ENCODE results near the gene SNRPF.
A peak's percentile ranks its signal among the peaks of the same experiment; 100 is the strongest.
"Not testable (repeated sequence)": the region's sequence is repeated elsewhere in the genome, so short reads cannot be mapped to it uniquely, and the experiment has no call there.

The SNRPF gene

GRCh38 chr12:95858451-95859343 is at the start of gene SNRPF:
Gene SNRPF, plus strand, starts transcription at chr12:95858952. Its CDS starts 122 bp downstream, at chr12:95859074.
- DNase-seq (ENCODE audit: low spot score) = peak; percentile 99

- DNase-seq (ENCODE audit: low spot score) = no peak
Observed at GRCh38 chr12:95809000-95809680, 49.6 kb upstream of the SNRPF start.

GRCh38 chr12:95810411-95810810 is 48.3 kb upstream of the SNRPF start:
- DNase-seq (ENCODE audit: low spot score) = no peak

- DNase-seq (ENCODE audit: low spot score) = not testable (repeated sequence)
Observed at GRCh38 chr12:95812155-95812554, 46.6 kb upstream of the SNRPF start.

- peak; percentile 27 for DNase-seq (ENCODE audit: low spot score)
Observed at GRCh38 chr12:95815632-95816212, 43.0 kb upstream of the SNRPF start.

DNA sequence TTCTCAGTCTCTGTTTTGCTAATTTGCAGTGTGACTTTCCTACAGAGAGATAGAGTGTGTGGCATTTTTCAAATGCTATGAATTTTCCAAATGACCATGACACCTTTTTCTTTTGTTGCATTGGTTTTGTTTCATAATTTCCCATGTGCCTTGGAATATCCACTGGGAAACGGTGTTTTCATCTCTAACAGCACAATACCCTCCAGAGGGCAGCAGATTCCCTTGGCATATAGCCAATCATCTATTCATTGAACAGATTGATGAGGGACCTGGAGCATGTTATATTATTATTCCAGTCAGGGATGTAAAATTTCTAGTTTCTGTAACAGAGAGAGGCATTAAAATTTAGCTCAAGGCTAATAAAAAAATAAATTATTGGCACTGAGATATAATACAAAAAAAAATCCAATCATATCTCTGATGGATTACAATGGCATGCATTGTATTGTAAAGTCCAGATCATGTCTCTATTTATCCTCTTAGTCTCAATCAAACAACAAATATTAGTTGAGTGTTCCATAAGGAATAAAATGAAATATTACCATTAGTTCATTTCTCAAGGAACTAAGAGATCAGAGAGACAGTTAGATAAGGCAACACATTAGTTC is 38.6 kb upstream of the SNRPF start:
- peak; percentile 26 for DNase-seq (ENCODE audit: low spot score)

DNA sequence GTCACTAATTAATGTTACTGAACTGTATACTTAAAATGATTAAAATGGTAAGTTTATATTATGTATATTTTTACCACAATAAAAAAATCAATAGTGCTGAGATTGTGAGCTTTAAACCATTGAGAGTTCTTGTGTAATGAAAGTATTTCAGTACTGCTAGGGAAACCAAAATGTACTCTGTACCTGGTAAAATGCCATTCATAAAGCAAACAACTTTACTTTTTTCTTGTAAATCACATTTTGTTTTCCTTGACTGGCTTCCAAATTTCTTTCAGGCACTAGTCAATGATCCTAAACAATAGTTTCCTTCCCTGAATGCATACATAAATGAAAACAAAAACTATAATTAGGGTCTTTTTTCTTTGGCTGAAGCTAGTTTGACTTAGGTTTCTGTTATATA is 29.4 kb upstream of the SNRPF start:
- no peak for DNase-seq (ENCODE audit: low spot score)

DNA sequence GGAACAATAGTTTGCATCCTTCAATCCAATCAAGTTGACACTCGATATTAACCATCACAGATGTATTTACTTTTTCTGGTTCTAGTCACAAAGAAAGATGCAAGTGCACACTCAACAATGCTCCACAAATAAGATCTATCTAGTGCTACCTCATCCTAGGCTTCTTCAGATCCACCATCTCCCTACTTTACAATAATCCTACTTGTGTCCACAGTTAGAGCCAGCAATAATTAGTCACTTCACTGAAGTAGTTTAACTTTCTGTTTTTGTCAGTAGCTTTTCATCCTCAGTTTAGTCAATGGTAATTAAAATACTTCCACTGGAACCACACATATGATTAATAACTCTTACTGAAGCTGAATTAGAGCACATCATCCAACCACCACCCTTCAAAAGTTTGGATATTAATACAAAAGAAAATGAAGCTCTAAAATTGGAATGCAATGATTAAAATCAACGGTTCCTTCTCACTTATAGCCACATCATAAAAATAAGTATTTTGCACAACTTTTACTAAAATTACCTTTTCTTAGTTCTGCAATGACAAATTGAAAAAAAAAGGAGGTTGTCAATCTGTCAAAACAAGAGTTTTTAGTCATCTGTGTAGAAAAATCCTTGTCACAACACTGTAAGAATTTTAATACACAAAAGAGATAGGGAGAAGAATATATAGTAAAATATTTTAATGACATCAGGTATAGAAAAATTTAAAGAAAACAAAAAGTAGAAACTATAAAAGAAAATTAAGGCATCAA is 28.2 kb upstream of the SNRPF start:
- no peak for DNase-seq (ENCODE audit: low spot score)

- DNase-seq (ENCODE audit: low spot score) = no peak
Observed at GRCh38 chr12:95834572-95834971, 24.2 kb upstream of the SNRPF start.

DNA sequence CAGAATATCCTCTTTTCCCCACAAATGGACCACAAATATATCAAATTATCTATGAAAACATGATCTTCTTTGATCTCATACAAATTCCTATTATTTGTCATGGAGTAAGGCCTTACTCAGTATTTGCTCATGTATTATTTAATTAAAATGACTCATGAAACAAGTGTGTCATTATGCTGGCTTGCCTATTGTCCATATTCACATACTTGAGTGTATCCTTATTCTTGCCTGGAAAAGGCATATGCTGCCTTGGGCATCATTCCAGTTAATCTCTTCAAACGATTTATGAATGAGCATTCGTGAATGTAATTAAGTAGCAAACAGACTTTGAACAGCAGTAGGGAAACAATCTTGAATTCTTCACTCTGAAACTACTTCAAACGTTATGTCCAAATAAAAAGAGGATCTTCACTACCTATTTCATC is 22.6 kb upstream of the SNRPF start:
- DNase-seq (ENCODE audit: low spot score) = no peak

DNA sequence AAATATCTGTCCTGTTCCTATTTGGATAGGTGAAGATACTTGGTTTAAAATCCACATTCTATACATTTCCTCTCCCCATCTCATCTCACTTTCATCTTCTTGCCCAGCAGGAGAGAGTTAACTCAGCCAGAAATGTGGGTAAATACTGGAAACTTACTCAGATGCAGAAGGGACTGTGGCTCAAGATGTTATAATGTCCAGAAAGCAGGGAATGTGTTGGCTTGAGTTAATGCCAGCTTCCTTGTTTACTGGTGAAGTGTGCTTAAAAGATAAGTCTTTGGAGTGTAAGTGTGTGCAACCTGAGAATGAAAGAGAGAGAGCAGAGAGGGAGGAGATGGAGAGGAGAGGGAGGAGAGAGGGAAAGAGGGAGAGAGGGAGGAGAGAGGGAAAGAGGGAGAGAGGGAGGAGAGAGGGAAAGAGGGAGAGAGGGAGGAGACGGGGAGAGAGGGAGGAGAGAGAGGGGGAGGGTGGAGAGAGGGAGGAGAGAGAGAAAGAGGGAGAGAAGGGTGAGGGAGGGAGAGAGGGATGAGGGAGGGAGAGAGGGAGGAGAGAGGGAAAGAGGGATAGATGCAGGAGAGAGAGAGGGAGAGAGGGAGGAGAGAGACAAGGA is 22.0 kb upstream of the SNRPF start:
- no peak for DNase-seq (ENCODE audit: low spot score)

DNA sequence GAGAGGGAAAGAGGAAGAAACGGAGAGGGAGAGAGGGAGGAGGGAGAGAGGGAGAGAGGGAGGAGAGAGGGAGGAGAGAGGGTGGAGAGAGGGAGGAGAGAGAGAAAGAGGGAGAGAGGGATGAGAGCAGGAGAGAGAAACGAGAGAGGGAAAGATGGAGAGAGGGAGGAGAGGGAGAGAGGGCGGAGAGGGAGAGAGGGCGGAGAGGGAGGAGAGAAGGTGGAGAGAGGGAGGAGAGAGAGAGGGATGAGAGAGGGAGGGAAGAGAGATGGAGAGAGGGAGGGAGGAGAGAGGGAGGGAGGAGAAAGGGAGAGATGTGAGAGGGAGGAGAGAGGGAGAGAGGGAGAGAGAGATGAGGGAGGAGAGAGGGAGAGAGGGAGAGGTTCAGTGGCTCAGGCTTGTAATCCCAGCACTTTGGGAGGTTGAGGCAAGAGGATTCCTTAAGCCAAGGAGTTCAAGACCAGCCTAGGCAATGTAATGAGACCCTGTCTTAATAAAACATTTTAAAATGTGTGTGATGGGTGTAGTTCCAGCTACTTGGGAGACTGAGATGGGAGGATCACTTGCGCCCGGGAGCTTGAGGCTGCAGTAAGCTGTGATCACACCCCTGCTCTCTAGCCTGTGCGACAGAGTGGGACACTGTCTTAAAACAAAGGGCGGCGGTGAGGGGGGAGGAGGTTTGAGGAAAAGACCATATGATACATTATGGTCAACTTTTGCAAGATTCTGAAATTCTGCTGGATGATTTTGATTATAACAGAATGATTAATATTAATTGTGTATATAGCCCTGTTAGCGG is 21.3 kb upstream of the SNRPF start:
- DNase-seq (ENCODE audit: low spot score) = no peak

DNA sequence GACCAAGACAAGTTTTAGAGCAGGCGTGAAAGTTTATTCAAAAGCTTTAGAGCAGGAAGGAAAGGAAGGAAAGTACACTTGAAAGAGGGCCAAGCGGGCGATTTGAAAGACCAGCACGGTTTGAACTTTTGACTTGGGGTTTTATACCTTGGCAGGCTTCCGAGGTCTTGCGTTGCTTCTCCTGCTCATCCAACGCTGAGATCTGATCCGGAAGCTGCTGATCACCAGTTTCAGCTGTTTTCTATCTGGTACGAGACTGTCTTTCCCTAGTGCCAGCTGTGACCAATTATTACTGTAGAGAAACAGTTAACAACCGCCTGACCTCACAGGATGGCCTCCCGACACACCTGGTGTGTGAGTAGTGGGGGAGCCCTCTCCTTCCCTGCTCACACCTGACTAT is 20.6 kb upstream of the SNRPF start:
- DNase-seq (ENCODE audit: low spot score) = no peak

GRCh38 chr12:95842426-95842825 is 16.3 kb upstream of the SNRPF start:
- not testable (repeated sequence) for DNase-seq (ENCODE audit: low spot score)

DNA sequence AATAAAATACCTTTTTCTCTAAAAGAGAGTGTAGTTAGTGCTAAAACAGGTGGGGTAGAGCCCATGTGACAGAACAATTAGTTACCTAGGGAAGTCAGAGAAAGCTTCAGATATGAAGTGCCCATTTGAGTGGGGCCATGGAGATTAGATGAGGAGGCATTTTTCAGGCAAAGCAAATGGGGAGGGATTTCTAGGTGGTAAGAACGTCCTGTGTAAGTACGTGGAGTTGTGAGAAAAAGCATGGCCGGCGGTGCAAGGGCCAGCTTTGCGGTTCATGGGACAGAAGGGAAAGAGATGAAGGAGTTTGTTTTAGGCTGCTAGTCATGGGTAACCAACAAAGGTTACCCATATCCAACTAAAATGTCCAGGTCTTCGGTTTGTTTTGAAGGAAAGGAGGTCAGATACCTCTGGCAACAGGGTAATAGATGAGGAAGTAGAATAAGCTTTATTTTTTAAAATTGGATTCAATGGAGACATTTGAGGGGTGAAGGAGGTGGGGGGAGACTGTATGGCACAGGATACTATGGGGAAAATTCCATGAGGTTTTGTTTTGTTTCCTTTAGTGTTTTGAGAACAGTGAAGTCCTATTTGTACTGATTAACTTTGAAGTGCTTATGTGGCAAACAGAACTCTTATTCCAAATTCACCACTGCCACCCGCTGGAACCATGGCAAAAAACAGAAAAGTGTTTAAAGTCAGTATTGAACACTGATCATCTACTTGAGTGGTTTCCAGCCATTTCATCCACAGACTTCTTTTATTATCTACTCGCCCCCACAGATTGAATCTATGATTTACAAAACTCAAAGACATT is 10.0 kb upstream of the SNRPF start:
- no peak for DNase-seq (ENCODE audit: low spot score)

GRCh38 chr12:95851606-95852005 is 7.1 kb upstream of the SNRPF start:
- DNase-seq (ENCODE audit: low spot score) = no peak

DNA sequence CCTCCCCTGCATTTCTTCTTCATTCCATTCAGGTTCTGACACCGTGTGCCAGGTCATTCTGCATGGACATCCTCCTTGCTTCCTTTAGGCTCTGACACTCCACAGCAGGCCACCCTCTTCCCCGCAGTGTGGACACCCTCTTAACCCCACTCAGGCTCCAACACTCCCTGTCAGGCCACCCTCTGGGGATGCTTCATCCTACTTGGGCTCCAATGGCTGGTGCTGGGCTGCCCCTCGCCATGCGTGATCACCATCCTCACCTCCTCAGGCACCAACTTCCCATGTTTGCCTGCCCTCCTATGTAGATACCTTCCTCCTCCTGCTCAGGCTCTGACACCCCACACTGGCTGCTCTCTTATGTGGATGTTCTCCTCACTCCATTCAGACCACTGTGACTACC is 6.6 kb upstream of the SNRPF start:
- DNase-seq (ENCODE audit: low spot score) = no peak

DNA sequence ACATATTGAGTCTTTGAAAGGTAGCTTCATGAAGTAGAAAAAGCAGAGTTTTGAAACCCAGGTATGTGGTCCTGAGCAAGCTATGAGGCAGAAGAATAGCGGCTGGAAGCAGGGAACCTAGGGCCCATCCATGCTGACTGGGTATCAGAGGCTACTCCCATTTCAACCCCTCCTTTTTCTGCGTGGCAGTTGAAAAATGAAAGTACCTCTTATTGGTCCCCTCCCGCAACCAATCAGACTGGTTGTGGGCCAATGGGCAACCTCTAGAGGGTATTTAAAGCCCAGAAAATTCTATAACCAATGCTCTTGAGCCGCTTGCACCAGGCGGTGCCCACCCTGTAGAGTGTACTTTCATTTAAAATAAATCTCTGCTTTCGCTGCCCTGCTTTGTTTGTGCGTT is 1.6 kb upstream of the SNRPF start:
- DNase-seq (ENCODE audit: low spot score) = no peak

GRCh38 chr12:95857799-95858198 is 953 bp upstream of the SNRPF start:
- no peak for DNase-seq (ENCODE audit: low spot score)

- no peak for DNase-seq (ENCODE audit: low spot score)
Observed at GRCh38 chr12:95859344-95859816, 628 bp downstream of the SNRPF start.
